ENCODE data around the gene FUT7. TPM values are rescaled to one million over a fixed set of nuclear protein-coding genes. Genes with fewer than 3 reads are reported as not detected.

Gene FUT7
- polyA plus RNA-seq, 5 donors: 0.08 TPM; not detected in 4

DNA sequence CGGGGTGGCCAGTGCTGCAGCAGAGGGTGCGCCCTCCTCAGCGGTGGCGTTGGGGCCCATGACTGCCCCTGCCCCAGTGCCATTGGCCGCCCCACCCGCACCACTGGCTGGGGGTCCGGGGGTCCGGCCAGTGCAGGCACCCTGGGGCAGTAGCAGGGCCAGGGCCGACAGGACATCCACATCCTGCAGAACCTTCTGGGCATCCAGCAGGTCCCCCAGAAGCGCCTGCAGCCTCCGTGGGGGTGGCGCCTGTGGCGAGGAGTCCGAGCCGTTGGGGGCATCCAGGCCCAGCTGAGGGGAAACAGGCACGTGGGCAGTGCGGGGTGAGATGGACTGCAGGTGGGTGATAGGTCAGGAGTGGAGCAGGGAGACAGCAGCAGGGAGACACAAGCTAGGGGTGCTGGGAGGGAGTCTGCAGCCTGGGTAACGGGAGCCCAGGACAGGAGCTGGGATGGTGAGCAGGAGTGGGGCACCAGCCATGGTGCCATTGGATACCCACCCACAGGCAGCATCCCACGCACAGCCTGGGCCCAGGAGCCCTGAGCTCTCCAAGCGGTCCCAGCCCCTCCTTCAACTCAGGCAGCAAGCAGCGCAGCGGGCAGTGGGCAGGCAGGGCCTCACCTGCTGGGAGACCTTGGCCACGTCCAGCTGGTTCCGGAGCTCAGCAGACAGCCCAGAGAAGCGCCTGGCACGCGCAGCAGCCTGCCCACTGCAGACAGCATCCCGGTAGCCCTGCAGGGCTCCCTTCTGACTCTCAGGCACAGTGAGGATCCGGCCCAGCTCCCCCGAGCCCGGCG, 10.9 kb downstream of the FUT7 start:
- DNase-seq: no peak

DNA sequence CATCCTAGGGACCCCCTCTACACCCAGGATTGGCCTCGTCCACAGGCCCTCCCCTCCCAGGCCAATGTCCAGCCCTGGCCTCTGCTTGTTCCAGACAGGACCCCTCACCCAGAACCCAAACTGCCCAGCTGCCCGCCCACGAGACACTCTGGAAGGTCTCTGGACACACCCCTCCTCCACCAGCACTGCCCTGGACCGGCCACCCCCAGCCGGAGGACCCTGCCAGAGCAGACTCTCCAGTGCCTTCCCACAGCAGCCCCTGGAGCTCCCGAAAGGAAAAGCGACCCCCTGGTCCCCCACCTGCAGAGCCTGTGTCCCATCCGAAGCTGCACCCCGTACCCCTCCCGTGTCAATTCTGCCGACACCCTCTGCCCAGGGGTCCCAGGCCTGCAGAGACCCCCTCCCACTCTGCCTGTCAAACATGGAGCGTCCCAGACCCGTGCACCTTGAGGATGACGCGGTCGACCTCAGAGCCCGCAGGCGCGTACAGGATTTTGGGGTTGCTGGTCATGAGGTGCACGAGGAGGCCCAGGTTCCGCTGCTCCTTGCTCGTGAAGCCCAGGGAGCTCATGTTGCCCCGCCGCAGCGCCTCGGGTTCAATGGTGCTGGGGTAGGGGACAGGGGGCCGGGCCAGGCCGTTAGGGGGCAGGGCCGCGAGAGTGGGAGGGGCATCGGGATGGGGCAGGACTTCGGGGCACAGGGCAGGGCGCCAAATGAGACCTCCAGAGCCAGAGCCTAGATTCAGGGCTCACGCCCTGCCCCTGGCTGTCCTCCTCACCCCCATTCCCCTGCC, 11.8 kb downstream of the FUT7 start:
- DNase-seq: no peak

DNA sequence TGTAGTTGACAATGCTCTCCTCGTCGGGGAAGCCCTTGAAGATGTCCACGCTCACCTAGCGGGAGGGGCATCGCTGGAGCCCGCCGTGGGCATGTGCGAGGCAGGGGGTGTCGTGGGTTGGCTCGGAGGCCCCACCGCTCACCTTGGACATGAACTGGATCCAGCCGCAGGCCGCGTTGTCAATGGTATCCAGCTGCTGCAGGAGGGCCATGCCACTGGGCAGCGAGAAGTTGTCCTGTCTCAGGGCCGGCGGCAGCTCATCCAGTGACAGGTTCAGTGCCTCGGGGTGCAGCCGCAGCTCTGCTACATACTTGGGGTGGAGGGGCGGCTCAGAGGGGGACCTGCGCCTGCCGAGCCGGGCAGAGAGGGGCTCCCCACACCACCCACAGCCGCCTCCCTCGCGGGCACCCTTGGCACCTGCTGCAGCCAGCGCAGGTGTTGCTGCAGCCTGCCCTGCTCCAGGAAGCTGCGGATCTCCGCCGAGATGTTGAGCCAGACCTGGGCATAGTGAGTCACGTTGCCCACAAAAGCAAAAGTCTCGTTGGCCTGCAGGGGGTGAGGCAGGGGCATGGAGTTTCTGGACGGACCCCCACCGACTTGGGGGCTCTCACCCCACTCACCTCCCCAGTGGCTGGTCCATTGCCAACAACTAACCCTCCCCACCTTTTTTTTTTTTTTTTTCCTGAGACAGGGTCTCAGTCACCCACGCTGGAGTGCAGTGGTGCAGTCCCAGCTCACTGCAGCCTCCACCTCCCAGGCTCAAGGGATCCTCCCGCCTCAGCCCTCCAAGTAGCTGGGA, 12.9 kb downstream of the FUT7 start:
- no peak for DNase-seq

DNA sequence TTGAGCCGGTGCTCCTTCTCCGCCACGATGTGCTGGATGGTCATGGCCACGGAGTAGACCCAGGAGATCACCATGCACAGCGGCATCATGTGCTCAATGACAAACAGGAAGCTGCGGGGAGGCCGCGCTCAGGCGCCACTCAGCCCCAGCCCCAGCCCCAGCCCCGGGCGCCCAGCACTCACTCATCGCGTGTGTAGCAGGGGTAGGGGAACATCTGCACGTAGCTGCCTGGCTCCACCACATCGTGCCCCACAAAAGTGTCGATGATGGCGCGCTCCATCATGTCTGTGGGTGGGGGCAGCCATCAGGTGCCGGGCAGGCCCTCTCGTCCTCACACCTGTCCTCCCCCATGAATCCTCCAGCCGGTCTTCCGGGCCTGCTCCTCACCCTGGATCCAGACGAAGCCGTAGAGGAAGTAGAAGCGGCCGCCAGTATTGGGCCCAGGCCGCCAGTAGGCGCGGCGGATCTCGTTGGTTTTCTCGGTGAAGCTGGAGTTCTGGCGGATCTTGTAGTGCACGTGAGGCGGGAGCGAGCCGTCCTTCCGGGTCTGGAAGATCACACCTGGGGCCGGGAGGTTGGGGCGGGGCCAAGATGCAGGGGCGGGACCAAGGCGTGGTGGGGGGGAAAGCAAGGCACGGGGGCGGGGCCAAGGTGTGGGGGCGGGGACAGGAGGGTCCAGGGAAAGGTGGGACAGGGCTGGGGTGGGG, 13.9 kb downstream of the FUT7 start:
- DNase-seq: no peak

DNA sequence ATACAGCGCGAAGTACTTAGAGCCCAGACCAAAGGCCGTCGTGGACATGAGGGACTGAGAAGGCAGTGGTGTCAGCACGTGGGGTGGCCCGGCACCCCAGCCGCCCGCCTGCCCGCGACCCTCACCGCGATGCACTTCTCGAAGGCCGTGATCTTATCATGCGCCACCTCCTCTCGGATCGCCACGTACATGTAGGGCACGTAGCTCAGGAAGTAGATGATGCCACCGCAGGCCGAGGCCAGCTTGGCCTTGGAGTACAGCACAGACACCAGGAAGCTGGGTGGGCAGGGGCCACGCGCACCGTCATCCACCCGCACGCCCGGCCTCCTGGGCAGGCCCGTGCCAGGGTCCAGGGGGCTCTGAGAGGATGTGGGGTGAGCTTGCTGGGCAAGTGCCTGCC, 14.8 kb downstream of the FUT7 start:
- no peak for DNase-seq

DNA sequence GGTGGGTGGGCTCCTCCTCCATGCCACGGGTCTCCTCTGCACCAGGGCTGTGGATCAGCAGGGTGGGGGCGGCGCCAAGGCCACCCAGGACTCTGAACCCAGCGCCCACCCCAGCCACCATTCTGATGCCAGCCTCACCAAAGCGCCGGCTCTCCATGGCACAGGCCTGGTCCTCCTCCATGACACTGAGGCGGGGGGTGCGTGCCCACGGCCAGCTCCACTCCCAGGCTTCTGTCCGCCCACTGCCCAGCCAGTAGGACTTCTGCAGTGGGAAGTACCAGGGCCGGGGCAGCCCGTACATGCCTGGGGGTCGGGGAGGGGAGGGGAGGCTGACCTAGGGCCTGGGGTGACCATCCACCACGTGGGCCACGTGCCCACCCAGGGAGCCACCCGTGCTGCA, 15.5 kb downstream of the FUT7 start:
- no peak for DNase-seq

DNA sequence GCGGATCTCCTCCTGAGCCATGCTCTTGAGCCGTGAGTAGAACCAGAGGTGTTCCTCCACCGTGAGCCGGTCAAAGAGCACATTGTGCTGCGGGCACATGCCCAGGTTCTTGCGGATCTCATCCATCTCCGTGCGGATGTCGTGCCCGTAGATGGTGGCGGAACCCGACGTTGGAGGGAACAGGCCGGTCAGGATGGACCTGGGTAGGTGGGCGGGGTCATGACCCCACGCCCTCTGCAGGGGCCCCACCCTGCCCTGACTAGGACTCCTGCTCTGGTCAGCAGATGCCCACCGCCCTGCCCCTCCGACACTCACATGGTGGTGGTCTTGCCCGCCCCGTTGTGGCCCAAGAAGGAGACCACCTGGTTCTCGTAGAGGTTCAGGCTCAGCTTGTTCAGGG, 15.9 kb downstream of the FUT7 start:
- no peak for DNase-seq

DNA sequence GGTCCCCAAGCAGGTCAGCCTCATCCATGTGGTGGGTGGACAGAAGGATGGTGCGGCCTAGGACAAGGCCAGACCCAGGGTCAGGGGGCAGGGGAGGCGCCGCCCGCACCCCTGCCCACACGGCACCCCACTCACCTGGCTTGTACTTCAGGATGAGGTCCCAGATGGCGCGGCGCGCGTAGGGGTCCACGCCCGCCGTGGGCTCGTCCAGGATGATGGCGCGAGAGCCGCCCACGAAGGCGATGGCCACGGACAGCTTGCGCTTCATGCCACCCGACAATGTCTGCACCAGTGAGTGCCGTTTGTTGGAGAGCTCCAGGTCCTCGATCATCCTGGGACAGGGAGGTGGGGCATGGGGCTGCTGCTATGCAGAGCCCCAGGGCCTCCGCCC, 16.4 kb downstream of the FUT7 start:
- no peak for DNase-seq

DNA sequence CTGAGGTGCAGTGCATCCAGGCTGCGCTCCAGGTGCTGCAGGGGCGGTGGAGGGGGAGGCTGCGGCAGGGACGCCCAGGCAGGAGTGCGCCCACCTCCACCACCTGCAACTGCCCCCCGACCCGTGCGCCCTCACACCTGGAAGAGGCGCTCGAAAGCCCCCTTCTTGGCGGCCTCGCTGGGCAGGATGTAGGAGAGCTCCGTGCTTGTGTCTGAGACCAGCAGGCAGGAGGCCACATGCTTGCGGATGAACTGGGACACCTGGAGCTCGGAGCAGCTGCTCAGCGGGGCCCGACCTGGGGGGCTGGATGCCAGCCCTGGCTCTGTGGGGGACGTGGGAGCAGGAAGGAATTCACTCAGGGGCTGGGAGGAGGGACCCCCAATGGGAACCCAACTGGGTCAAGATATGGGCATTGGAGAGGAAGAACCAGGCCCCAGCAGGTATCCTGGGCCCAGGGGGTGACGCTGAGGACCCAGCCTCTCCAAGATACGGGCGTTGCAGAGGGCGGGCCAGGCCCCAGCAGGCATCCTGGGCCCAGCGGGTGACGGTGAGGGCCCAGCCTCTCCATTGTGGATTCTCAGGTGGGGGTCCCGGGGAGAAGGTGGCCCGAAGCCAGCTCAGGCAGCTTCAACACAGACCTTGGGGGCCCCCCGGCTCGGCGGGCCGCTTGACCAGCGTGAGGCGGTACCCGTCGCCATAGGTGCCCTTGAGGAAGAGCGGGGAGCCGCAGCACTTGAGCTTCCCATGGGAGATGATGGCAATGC, 16.9 kb downstream of the FUT7 start:
- DNase-seq: no peak

DNA sequence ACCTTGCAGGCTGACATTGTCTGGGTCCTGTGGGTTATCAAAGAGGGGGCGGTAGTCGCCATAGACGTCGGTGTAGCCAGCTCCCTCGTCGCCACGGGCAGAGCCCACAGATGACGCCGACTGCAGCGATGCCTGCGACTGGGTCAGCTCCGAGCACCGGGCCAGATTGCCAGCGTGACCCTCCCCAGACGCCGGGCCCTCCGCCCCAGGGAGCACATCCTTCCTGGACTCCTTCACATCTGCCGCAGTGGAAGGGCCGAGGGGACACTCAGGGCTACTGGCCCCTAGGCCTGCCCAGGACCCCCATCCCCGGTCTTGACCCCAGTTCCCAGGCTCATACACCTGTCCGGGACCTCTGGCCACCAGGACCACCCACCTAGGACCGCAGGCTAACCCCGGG, 17.7 kb downstream of the FUT7 start:
- no peak for DNase-seq

DNA sequence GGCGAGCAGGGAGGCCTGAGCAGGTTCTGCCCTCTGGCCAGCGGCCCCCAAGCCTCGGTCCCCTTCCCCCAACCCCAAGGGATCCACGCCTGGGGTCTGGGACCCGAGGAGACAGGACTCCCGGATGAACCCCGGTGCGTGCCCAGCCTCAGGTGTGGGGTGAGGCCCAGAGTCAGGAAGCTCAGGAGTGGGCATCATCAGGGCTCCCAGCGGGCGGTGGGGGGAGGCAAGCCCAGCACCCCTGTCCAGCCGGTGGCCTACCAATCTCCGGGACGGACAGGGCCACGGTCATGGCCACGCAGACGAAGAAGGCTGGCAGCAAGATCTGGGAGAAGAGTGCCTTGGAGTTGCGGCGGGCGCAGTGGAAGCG, 18.3 kb downstream of the FUT7 start:
- no peak for DNase-seq

DNA sequence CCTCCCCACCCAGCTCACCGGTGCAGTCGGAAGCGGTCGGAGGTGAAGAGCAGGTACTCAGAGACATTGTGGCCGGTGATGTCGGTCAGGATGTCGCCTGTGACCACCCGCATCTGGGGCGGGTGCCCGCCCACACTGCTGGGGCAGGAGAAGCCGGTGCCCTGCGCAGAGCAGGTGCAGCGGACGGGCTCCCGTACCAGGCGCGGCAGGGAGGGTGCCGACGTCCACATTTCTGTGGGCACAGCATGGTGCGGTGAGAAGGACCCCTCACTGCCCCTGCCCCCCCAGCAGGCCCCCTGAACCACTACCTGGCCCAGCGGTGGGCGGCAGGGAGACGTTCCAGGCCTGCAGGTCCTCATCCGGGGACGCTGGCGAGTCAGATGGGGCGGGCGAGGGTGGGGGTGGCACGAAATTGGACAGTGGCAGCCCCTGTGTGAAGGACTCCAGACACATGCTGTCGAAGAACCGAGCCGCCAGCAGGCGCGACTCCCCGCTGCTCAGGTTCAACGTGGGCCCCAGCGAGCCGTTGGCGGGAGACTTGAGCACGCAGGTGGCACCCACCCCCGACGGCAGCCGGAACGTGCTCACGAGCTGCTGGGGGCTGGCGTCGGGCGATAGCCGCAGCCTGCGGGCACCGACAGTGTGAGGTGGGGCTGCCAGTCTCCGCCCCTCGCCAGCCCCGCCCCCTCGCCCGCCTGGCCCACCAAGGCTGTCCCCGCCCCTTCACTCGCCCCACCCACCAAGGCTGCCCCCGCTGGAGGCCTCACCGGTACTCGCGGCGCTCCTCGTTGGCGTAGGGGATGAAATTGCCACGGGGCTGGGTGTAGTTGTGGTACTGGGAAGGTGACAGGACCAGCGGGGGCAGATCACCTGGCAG, 19.0 kb downstream of the FUT7 start:
- DNase-seq: no peak

DNA sequence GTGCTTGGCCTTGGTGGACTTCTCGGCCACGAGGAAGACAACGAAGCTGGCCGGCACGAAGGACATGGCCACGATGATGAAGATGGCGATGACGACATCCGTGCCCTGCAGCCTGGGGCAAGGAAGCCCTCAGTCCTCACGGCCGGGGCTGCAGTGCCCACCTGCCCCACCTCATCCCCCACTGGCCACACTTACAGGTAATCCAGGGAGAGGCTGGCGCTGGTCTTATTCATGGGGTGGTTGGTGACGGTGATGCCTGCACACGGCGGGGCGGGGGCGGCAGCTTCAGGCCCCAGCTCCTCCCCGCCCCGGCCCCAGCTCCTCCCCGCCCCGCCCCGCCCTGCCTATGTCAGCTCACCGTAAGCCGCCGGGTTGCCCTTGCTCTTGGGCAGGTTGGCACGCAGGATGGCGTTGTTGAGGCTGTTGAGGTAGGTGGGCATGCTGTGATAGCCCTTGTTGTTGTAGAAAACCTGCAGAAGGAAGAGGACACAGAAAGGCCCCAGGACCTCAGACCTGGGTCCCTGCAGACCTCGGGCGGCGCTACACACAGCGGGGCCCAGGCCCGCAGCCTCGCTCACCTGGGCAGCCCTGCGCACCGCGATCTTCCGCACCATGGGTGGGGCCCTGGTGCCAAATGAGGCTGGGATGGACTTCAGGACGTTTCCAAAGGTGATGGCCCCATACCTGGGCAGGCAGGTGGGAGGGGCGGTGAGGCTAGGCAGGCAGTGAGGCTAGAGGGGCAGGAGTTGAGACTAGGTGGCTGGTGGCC, 19.8 kb downstream of the FUT7 start:
- no peak for DNase-seq

DNA sequence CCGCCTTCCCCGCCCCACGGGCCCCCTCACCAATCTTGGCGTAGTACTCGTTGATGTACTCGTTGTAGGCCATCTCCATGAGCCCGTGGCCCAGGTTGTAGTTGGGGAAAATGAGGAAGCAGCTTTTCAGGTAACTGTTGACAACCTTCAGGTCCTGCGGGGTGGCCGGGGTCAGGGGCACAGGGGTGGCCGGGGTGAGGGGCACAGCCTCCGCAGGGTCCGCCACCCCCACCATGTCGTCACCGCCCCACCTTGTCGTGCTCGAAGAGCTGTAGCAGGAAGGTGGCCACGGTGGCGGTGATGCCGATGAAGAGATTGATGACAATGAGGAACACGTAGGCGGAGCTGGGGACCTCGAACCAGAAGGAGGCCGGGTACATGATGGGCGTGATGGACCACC, 20.7 kb downstream of the FUT7 start:
- DNase-seq: no peak

DNA sequence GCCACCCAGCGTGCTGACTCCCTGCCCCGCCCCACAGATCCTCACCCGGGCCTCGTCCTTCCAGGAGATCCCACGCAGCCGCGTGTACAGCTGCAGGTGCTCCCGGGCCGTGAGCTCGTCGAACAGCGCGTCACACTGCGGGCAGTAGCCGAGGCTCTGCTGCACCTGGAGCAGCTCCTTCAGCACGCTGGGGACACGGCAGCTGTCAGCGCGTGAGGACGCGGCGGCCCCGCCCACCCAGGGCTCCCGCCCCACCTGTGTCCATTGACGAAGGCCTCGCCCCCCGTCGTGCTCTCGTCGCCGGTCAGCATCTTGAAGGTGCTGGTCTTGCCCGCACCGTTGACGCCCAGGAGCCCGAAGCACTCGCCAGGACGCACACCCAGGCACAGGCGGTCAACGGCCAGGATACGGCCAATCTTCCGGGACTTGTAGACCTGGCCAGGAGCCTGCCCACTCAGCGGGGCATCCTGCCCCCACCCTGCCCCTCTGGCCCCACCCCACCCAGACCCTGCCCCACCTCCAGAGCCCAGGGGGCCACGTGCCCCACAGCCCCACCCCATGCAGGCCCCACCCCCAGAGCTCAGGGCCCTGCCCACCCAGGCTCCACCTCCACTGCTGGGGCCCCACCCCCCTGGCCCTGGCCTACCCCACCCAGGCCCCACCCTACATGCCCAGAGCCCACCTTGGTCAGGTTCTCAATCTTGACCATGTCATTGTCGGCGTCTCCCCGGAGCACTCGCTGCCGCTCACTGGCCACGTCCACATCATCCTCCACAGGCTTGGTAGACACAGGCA, 21.8 kb downstream of the FUT7 start:
- no peak for DNase-seq

DNA sequence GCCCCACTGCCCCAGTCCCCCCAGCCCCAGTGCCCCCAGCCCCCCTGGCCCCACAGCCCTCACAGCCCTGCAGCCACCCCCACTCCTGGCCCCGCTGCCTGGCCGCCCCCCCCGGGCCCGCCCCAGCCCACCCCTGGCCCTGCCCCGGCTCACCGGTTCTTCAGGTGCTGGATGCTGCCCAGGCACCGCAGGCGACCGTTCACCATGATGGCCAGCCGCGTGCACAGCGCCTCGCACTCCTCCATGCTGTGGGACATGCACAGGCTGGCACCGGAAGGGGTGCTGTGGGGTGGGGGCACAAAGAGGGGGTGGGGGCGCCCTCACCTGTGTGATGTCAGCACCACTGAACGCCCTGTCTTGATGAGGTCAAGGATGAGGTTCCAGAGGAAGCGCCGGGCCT, 22.7 kb downstream of the FUT7 start:
- DNase-seq: no peak

DNA sequence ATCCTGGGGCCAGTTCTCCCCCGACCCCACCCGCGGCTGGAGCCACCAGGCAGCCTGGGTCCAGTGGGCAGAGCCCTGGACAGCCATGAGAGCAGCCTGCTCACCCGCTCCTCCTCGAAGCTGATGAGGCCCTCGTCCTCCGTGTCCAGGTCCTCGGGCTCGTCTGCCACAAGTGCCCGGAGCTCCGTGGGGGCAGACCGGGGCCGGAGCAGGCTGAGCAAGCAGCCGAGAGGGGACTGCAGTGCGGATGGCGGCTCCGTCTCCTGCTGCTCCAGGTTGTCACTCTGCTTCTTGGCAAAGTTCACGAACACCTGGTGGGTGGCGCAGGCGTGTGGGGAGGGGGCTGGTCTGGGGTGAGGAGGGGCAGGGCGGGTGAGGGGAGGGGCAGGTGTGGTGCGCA, 23.6 kb downstream of the FUT7 start:
- no peak for DNase-seq

DNA sequence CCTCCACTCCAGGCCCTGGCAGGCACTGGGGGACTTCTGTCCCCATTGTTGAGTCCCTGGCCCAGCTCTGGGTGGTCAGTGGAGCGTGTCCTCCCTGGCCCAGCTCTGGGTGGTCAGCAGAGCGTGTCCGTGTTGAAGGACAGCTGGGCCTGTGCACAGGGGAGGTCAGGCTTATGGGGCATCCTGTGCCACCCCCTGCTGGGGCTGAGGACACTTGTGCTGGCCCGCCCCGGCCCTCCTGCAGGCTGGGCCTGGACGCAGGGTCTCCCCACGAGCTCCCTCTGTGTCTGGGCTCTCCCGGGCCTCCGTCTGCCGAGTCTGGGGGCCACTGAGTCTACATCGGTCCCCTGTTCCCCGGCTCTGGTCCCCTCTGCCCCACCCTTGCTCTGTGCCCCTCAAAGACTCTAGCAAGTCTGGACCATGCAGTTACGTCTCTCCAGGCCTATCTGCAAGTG, 24.0 kb downstream of the FUT7 start:
- no peak for DNase-seq
